ENCODE data around the gene PROK2. TPM values are rescaled to one million over a fixed set of nuclear protein-coding genes. Genes with fewer than 3 reads are reported as not detected.
A peak's percentile ranks its signal among the peaks of the same experiment; 100 is the strongest.

PROK2 gene
- 2.0 and 2.1 TPM in 2 replicates for total RNA-seq (ENCODE audit: low replicate concordance)

GRCh38 chr3:71784914-71785531 is at the start of gene PROK2:
PROK2 (minus strand) TSS chr3:71785148; CDS start chr3:71785052, 96 bp downstream.
- H3K27me3 Mint-ChIP-seq (ENCODE audit: insufficient read depth, low read depth) = peaks cover 30% of the 10 kb centered on the region
- peak within 1 kb of the TSS; percentile 63 for H3K4me3 ChIP-seq
- H3K9ac ChIP-seq = no peak within 1 kb of the TSS

DNA sequence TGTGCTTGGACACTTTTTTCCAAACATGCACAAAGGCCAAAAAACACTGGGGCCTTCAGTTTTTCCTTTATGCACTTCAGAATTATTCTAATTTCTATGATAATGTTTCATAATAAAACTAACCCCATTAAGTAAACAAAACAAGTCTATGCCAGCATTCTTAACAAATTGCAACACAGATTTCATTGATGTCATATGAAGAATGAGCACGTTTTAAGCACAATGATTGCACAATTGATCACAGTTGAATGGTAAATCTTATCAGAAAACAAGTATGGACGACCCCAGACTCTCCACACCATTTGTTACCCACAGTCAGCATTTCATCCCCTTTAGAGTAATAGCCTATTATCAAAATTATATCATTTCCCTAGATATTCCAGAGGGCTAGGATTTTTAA is 46.7 kb upstream of the PROK2 start:
- no peaks in the 10 kb centered on the region for H3K9me3 Mint-ChIP-seq
- H4K20me1 ChIP-seq (ENCODE audit: low read depth) = no peaks in the 10 kb centered on the region
- peaks cover 2% of the 10 kb centered on the region for H3K27me3 Mint-ChIP-seq (ENCODE audit: insufficient read depth, low read depth)

More at GRCh38 chr3:71784914-71785531, at the start of gene PROK2:
- Histone ChIP-seq H3K9me3 (ENCODE audit: low read depth) (no peaks in the 10 kb centered on the region), H4K20me1 (ENCODE audit: low read depth) (no peaks in the 10 kb centered on the region), H3K4me1 (peaks cover 26% of the 10 kb centered on the region), H3K27ac (no peak within 1 kb of the TSS), H3K27me3 (peaks cover 71% of the 10 kb centered on the region), H3K4me2 (peak within 1 kb of the TSS; percentile 95), H2AFZ (replicated peaks) (peak within 1 kb of the TSS; percentile 96), H3F3A (ENCODE audit: low read depth) (peaks cover 27% of the 10 kb centered on the region), H3K79me2 (ENCODE audit: low read depth) (no peaks in the 10 kb centered on the region), H3K36me3 (no peaks in the 10 kb centered on the region)
- H3K36me3 Mint-ChIP-seq = no peaks in the 10 kb centered on the region
- DNase-seq (ENCODE audit: low spot score) = peak; percentile 76
- TF ChIP-seq, protein P1, sequence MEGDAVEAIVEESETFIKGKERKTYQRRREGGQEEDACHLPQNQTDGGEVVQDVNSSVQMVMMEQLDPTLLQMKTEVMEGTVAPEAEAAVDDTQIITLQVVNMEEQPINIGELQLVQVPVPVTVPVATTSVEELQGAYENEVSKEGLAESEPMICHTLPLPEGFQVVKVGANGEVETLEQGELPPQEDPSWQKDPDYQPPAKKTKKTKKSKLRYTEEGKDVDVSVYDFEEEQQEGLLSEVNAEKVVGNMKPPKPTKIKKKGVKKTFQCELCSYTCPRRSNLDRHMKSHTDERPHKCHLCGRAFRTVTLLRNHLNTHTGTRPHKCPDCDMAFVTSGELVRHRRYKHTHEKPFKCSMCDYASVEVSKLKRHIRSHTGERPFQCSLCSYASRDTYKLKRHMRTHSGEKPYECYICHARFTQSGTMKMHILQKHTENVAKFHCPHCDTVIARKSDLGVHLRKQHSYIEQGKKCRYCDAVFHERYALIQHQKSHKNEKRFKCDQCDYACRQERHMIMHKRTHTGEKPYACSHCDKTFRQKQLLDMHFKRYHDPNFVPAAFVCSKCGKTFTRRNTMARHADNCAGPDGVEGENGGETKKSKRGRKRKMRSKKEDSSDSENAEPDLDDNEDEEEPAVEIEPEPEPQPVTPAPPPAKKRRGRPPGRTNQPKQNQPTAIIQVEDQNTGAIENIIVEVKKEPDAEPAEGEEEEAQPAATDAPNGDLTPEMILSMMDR (IDR thresholded peaks at IDR 0.05) = no peak
- TF ChIP-seq EZH2 (IDR thresholded peaks at IDR 0.05) = peak; percentile 39
- peak within 1 kb of the TSS; percentile 88 for H3K4me3 Mint-ChIP-seq
- H3K4me1 Mint-ChIP-seq = peaks cover 35% of the 10 kb centered on the region
- H3K27ac Mint-ChIP-seq = peak within 1 kb of the TSS; percentile 27
- H3K9me3 Mint-ChIP-seq = no peaks in the 10 kb centered on the region

DNA sequence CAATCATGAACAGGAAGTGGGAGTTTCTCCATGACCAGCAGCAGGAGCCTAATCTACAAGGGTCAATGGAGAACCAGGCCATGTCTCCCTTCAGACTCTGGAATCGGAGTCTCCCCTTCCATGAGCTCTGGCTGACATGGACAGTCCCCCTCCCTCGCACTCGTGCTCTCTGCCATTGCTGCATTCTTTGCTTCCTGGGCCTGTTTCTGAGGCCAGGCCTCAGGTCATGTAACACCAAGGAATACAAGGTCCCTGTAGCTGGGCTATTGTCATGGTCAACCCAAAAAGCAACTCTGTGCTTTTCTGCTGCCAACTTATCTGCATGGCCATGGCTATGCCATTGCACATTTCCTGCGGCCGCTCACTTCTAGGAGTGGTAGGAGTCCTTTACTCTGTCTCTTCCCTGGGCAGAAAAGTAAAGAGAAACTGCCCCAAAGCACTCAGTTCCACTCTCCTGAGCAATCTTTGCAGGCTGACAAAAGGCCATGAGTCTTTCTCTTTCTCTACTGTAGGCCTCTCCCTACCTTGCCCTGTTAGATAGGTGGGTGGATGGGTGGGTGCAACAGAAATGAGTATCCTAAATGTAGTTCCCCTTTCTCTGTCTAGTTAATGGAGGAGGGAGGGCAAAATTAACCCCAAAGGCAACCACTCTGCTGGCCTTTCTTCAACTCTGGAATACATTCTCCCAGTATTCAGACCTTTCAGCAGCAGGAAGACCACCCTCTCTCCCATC is 40.8 kb upstream of the PROK2 start:
- Histone ChIP-seq H3K36me3 (no peaks in the 10 kb centered on the region), H3K4me2 (no peak overlapping the region), H3K4me1 (no peaks in the 10 kb centered on the region), H3K9me3 (ENCODE audit: low read depth) (no peaks in the 10 kb centered on the region), H3F3A (ENCODE audit: low read depth) (no peaks in the 10 kb centered on the region), H3K27ac (no peak overlapping the region), H2AFZ (replicated peaks) (no peak overlapping the region), H3K9ac (no peak overlapping the region), H4K20me1 (ENCODE audit: low read depth) (no peaks in the 10 kb centered on the region), H3K4me3 (no peak overlapping the region), H3K27me3 (no peaks in the 10 kb centered on the region), H3K79me2 (ENCODE audit: low read depth) (no peaks in the 10 kb centered on the region)
- no peak overlapping the region for H3K4me3 Mint-ChIP-seq
- no peak for DNase-seq (ENCODE audit: low spot score)
- TF ChIP-seq EZH2 (IDR thresholded peaks at IDR 0.05) = no peak
- no peak for TF ChIP-seq EZH2phosphoT487 (IDR thresholded peaks at IDR 0.05)
- TF ChIP-seq, protein P1 (IDR thresholded peaks at IDR 0.05) = no peak
- no peaks in the 10 kb centered on the region for H3K36me3 Mint-ChIP-seq
- peaks cover 3% of the 10 kb centered on the region for H3K4me1 Mint-ChIP-seq
- H3K27ac Mint-ChIP-seq = no peak overlapping the region
- peaks cover 2% of the 10 kb centered on the region for H3K27me3 Mint-ChIP-seq (ENCODE audit: insufficient read depth, low read depth)
- H3K9me3 Mint-ChIP-seq = no peaks in the 10 kb centered on the region

More for the DNA sequence above, 46.7 kb upstream of the PROK2 start:
- Mint-ChIP-seq H3K4me1 (no peaks in the 10 kb centered on the region), H3K27ac (no peak overlapping the region), H3K36me3 (no peaks in the 10 kb centered on the region), H3K4me3 (no peak overlapping the region)
- Histone ChIP-seq H3K36me3 (no peaks in the 10 kb centered on the region), H3F3A (ENCODE audit: low read depth) (no peaks in the 10 kb centered on the region), H3K79me2 (ENCODE audit: low read depth) (no peaks in the 10 kb centered on the region), H3K27ac (no peak overlapping the region), H3K4me1 (no peaks in the 10 kb centered on the region), H3K9ac (no peak overlapping the region), H3K27me3 (no peaks in the 10 kb centered on the region), H3K9me3 (ENCODE audit: low read depth) (no peaks in the 10 kb centered on the region), H3K4me3 (no peak overlapping the region), H2AFZ (replicated peaks) (no peak overlapping the region), H3K4me2 (no peak overlapping the region)
- no peak for DNase-seq (ENCODE audit: low spot score)
- no peak for TF ChIP-seq EZH2phosphoT487 (IDR thresholded peaks at IDR 0.05)
- TF ChIP-seq, protein P1 (IDR thresholded peaks at IDR 0.05) = no peak
- TF ChIP-seq EZH2 (IDR thresholded peaks at IDR 0.05) = no peak
